ENCODE measurements around the gene EXOC4. TPM values are rescaled to one million over a fixed set of nuclear protein-coding genes. Genes with fewer than 3 reads are reported as not detected.

The EXOC4 gene
- total and polyA plus RNA-seq, 2 of the 8 experiments (the other 6 are each of a cell fraction or from before 2014, with no cell fraction given) = 27.0 to 67.3 TPM

GRCh38 chr7:133576612-133577168, 323.8 kb downstream of the EXOC4 start (continued):
- TF ChIP-seq BCL11A (IDR thresholded peaks at IDR 0.05; ENCODE audit: low read depth in 2 of 2, low read length in 2 of 2) = no peak
